ELR (cell line): Measurements from ENCODE around the gene UROC1.

Experiments
- DNase-seq: peaks from one replicate; pipeline ENCODE4 v3.0.0-alpha.2; 2015; ENCODE audit warnings: low read depth

Gene UROC1

DNA sequence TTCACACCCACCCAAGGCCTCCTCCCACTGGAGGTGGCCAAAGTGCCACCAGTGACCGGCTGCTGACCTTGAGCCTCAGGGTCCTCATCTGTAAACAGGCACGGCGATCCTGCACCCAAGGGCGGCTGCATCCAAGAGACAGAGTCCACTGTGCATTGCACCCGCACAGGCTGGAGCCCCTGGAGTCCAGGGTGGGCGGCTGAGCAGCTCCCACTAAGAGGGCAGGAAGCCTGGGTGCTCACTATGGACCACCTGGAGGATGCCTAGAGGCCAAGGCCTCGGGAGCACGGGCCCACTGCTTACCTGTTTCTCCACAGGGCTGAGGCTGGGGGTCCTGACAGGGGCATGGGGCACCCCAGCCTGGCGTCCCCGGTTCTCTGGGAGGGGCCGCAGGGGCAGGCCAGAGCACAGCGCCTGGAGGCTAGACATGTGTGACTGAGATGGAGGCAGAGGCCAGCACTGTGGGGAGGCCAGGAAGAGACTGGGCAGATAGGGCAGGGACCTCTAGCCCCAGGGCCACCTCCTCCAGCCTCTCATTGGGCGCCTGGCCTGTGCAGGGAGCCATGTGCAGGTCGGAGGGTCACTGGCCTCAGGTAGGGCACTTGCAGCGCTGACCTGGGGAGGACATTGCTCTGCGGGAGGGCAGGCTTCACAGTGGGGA lies at the start of gene UROC1:
TSS of gene UROC1 (minus strand) at position 483 of the 661 bp plus-strand sequence. CDS start at position 429, 54 bp downstream.
- DNase-seq: no peak

GRCh38 chr3:126562737-126563276 lies 45.2 kb upstream of the UROC1 start:
- no peak for DNase-seq

GRCh38 chr3:126558336-126559071 lies 40.9 kb upstream of the UROC1 start, which contains the start of gene C3orf22:
Gene C3orf22 (minus strand): TSS chr3:126558932. CDS start chr3:126553390, 5,542 bp downstream.
- DNase-seq: no peak

DNA sequence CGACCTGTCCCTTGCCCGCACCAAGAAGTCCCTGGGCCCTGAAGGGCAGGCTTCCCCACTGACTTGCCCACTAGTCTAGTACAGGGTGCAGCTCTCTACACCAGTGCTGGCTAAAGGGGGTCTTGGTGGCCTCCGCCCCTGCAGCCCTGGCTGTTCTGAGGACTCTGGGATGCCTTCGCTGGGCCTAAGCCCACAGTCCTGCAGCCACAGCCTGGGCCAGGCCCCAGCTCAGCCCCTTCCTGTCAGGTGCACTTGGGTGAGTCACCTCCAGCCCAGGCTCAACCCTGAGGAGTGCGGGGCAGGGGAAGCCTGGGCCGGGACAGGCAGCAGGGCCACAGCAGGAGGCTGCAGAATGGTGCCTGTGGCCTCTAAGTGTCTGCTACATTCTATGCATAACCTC lies 40.2 kb upstream of the UROC1 start:
- DNase-seq: peak; percentile 7

GRCh38 chr3:126557415-126557745 lies 39.8 kb upstream of the UROC1 start:
- DNase-seq: no peak

GRCh38 chr3:126556637-126557414 lies 39.3 kb upstream of the UROC1 start:
- DNase-seq: no peak

GRCh38 chr3:126555795-126556636 lies 38.4 kb upstream of the UROC1 start:
- no peak for DNase-seq

GRCh38 chr3:126554560-126555525 lies 37.3 kb upstream of the UROC1 start:
- DNase-seq: no peak

- DNase-seq: no peak
Measured at GRCh38 chr3:126553284-126554084, 35.9 kb upstream of the UROC1 start.

- DNase-seq: no peak
Measured at GRCh38 chr3:126552688-126553283, 35.2 kb upstream of the UROC1 start.

- DNase-seq: no peak
Measured at GRCh38 chr3:126551839-126552687, 34.5 kb upstream of the UROC1 start.

DNA sequence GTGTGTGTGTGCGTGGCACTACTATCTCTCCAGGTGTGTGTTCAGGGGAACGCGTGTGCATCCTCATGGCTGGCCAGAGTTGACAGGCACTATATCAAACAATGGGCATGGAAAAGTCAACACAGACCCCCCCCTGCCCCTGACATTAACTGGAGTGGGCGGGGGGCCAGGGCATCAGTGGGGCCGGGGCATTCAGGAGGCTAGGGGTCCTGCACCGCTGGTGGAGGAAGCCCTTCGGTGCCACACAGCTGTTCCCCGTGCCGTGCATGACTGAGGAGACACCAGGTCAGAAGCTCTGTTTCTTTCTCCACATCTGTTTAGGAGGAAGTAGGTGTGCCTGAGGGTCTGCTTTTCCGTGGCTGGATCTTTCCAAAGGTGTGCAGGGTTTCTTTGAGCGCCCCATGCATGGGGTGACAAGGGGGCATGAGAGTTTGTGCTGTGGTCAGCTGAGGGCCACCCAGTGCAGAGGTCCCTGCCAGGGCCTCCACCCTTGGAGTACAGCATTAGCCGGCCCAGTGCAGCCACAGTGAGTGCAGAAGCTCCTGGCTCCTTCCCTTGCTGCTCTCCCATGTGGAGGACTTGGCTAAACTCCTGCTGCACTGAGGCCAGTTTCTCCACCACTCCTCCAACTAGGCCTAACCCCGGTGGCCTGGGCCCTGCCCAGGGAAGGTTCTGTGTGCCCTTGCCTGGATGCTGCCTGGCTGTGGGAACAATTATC lies 33.7 kb upstream of the UROC1 start:
- DNase-seq: no peak

GRCh38 chr3:126550488-126551051 lies 33.0 kb upstream of the UROC1 start:
- DNase-seq: no peak

- no peak for DNase-seq
Measured at GRCh38 chr3:126549861-126550487, 32.4 kb upstream of the UROC1 start.

DNA sequence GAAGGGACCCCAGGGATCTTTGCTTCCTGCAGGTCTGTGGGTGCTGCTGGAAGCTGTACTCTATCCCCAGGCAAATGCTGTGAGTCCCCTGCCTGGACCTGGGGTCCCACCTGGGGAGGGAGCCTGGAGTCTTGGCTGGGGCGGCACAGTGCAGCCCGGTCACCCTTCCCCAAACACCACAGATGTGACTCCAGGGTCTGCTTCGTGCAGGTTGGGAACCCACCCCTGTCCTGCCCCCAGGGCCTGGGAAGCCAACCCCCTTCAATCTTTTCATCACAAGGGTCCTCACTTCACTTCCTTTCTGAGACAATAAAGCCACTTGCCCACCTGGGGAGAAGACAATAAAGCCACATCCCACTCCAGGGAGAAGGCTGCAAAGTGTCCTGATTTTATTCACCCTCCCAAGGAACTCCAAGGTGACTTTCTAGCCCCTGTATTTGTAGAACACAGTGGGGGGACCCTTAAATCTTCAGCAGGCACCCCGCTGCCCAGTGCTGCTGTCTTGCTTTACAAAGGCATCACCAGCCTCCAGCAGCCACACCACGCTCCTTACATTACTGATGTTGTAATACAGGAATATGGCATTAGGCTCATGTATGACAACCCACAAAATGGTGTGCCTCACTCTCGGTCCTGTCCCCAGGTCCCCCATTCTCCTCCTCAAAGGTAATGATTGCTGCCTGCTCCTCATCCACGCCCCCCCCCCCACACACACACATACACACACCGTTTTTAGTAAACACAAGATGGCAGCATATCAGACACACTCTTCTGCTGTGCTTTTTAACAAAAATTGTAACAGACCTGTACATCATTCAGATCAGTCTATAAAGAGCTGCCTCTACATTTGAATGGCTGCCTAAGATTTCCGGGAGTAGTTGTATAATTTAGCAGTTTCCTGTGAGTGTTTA lies 31.2 kb upstream of the UROC1 start:
- no peak for DNase-seq

DNA sequence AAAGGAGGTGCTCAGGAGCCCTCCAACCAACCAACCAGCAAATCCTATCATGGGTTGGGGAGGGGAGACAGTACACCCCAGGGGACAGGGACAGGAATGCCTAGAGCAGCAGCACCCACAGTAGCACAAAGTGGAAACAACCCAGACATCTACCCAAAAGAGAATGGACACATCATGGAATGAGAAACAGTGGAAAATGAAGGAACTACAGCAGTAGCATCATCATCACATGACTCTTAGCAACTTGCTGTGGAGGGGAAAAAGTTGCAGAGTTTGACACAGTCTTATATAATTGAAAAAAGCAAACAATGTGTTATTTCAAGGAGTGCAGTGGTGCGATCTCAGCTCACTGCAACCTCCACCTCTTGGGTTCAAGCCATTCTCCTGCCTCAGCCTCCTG lies 30.1 kb upstream of the UROC1 start:
- no peak for DNase-seq
